ENCODE results near the gene TSSC4.
"Not testable (repeated sequence)": the region's sequence is repeated elsewhere in the genome, so short reads cannot be mapped to it uniquely, and the experiment has no call there.

Gene TSSC4

DNA sequence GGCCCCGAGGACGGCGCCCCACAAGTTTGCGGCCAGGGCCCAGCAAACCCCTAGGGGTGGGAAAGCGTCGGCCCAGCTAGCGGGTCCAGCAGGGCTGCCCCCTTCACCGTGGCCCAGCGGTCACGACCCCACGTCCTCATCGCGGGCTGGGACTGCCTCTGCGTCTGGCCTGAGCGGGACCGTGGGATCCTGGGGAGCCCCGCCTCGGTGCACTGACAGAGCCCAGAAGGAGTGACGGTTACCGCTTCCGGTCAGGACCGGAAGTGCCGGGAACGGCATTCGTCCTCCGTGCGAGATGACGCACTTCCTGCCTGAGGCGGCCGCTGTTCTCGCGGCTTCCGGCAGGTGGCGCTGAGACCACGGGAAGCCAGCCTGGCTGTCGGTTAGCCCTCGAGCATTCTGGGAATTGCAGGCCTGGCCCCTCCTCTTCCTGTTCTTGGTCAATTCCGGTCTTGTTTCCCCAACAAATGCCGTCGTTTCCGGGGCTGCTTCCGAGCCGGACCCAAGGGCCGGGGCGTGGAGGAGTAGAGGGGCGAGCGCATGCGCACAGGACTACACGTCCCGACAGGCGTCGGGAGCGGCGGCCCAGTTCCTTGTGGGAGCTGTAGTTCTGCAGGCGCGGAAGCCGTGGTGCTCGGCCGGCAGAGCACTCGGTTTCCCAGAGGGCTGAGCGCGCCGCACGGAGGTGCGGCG is at the start of gene TSSC4:
TSSC4 (plus strand) TSS at position 682 of the 693 bp plus-strand sequence. CDS start 1,884 bp downstream, outside the sequence.
- H3K36me3 Mint-ChIP-seq (ENCODE audit: low read depth), result peaks cover 15% of the 10 kb centered on the region

DNA sequence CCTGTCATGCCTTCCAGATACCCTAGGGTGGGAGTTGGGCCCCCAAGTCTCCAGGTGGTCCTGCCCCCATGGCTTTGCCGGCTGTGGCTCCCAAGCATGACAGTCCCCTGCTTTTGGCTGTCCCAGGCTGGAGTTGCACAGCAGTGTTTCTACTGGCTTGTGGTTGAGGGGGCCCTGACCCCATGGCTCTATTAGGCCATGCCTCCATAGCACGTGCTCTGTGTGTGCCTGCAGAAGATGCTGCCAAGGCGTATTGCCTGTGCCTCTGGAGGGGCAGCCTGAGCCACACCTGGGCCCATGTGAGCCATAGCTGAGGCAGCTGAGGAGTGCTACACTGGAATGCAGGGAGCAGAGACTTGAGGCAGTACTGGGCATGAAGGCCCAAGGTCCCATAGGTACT is 48.8 kb upstream of the TSSC4 start:
- Mint-ChIP-seq H3K4me3 (no peak overlapping the region), H3K9me3 (no peaks in the 10 kb centered on the region), H3K27me3 (ENCODE audit: low read depth) (no peaks in the 10 kb centered on the region), H3K4me1 (ENCODE audit: low read depth) (no peaks in the 10 kb centered on the region), H3K27ac (no peak overlapping the region), H3K36me3 (ENCODE audit: low read depth) (no peaks in the 10 kb centered on the region)
- DNase-seq (ENCODE audit: low spot score), result no peak

More for the DNA sequence above, at the start of gene TSSC4:
- Mint-ChIP-seq H3K9me3 (no peaks in the 10 kb centered on the region), H3K4me3 (peak within 1 kb of the TSS; percentile 86), H3K27ac (peak within 1 kb of the TSS; percentile 88), H3K27me3 (ENCODE audit: low read depth) (no peaks in the 10 kb centered on the region), H3K4me1 (ENCODE audit: low read depth) (peaks cover 6% of the 10 kb centered on the region)
- peak; percentile 100 for DNase-seq (ENCODE audit: low spot score)

DNA sequence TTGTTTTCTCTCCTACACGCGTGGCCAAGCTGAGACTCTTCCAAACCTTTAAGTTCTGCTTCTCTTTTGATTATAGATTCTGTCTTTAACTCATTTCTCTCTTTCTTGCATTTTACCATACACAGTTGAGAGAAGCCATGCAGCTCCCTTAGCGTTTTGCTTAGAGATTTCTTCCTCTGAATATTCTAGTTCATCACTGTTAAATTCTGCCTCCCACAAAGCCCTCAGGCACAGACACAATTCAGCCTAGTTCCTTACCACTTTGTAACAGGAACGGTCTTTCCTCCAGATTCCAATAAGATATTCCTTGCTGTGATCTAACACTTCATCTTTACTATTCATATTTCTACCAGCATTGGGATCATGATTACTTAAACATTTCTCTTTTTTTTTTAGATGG is 48.1 kb upstream of the TSSC4 start:
- no peaks in the 10 kb centered on the region for H3K27me3 Mint-ChIP-seq (ENCODE audit: low read depth)
- no peak for DNase-seq (ENCODE audit: low spot score)
- no peaks in the 10 kb centered on the region for H3K4me1 Mint-ChIP-seq (ENCODE audit: low read depth)
- H3K27ac Mint-ChIP-seq, result no peak overlapping the region
- no peak overlapping the region for H3K4me3 Mint-ChIP-seq
- no peaks in the 10 kb centered on the region for H3K9me3 Mint-ChIP-seq
- H3K36me3 Mint-ChIP-seq (ENCODE audit: low read depth), result no peaks in the 10 kb centered on the region

GRCh38 chr11:2355000-2355644 is 45.4 kb upstream of the TSSC4 start:
- Mint-ChIP-seq H3K9me3 (no peaks in the 10 kb centered on the region), H3K4me3 (no peak overlapping the region), H3K36me3 (ENCODE audit: low read depth) (no peaks in the 10 kb centered on the region), H3K4me1 (ENCODE audit: low read depth) (no peaks in the 10 kb centered on the region), H3K27ac (no peak overlapping the region), H3K27me3 (ENCODE audit: low read depth) (no peaks in the 10 kb centered on the region)
- no peak for DNase-seq (ENCODE audit: low spot score)

DNA sequence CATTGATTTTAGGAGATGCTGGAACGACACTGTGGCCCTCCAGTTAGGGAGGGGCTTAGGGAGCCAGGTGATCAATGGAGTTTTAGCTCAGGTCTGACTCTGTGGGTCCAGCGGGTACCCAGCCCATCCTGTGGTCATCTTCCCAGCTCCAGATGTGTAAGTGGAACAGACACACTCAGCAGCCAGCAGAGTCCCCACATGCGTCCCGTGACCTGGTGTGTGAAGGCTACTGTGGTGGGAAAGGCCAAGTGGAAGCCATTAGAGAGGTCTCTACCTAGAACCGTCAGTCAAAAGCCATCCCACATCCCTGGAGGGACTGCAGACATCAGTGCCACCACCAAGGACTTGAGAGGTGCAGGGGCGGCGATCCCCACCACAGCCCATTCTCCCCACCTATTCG is 43.3 kb upstream of the TSSC4 start:
- H3K9me3 Mint-ChIP-seq, result no peaks in the 10 kb centered on the region
- DNase-seq (ENCODE audit: low spot score), result no peak
- no peaks in the 10 kb centered on the region for H3K27me3 Mint-ChIP-seq (ENCODE audit: low read depth)
- no peak overlapping the region for H3K4me3 Mint-ChIP-seq
- no peak overlapping the region for H3K27ac Mint-ChIP-seq
- no peaks in the 10 kb centered on the region for H3K4me1 Mint-ChIP-seq (ENCODE audit: low read depth)
- no peaks in the 10 kb centered on the region for H3K36me3 Mint-ChIP-seq (ENCODE audit: low read depth)

GRCh38 chr11:2357651-2358050 is 42.9 kb upstream of the TSSC4 start:
- not testable (repeated sequence) for DNase-seq (ENCODE audit: low spot score); H3K36me3 Mint-ChIP-seq (ENCODE audit: low read depth); H3K27me3 Mint-ChIP-seq (ENCODE audit: low read depth); H3K27ac Mint-ChIP-seq; H3K9me3 Mint-ChIP-seq; H3K4me1 Mint-ChIP-seq (ENCODE audit: low read depth); H3K4me3 Mint-ChIP-seq

DNA sequence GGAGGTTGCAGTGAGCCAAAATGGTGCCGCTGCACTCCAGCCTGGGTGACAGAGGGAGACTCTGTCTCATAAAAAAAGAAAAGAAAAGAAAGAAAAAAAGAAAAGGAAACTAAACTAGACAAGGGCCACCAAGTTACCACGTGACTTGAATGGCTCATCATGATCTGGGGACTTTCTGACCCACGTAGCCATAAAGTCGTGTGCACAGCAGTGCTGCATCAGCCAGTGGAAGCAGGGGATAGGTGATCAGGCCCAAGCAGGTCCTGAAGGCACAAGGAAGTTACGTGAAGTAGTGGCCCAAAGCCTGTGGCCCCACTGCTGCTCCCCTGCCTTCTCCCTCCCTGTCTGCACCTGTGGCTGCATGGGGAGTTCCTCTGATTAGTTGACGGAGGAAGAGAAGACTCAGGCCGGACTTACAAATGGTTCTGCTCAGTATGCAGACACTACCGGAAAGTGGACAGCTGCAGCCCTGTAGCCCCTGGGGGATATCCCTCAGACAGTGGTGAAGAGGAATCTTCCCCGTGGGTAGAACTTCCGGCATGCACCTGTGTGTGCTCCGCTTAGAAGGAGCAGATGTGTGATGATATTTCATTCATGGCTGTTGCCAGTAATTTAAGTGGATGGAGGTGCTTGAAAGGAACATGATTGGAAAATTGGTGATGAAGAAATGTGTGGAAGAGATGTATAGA is 41.7 kb upstream of the TSSC4 start:
- Mint-ChIP-seq H3K4me3 (no peak overlapping the region), H3K27ac (no peak overlapping the region)

GRCh38 chr11:2359557-2359956 is 41.0 kb upstream of the TSSC4 start:
- Mint-ChIP-seq H3K36me3 (ENCODE audit: low read depth) (no peaks in the 10 kb centered on the region), H3K9me3 (no peaks in the 10 kb centered on the region), H3K4me3 (no peak overlapping the region), H3K27ac (no peak overlapping the region), H3K27me3 (ENCODE audit: low read depth) (no peaks in the 10 kb centered on the region), H3K4me1 (ENCODE audit: low read depth) (no peaks in the 10 kb centered on the region)
- DNase-seq (ENCODE audit: low spot score), result no peak

More for the DNA sequence above, 41.7 kb upstream of the TSSC4 start:
- DNase-seq (ENCODE audit: low spot score), result no peak
- no peaks in the 10 kb centered on the region for H3K9me3 Mint-ChIP-seq
- no peaks in the 10 kb centered on the region for H3K27me3 Mint-ChIP-seq (ENCODE audit: low read depth)
- no peaks in the 10 kb centered on the region for H3K4me1 Mint-ChIP-seq (ENCODE audit: low read depth)
- H3K36me3 Mint-ChIP-seq (ENCODE audit: low read depth), result no peaks in the 10 kb centered on the region

GRCh38 chr11:2360081-2360642 is 40.4 kb upstream of the TSSC4 start:
- no peak overlapping the region for H3K27ac Mint-ChIP-seq
- no peaks in the 10 kb centered on the region for H3K4me1 Mint-ChIP-seq (ENCODE audit: low read depth)

DNA sequence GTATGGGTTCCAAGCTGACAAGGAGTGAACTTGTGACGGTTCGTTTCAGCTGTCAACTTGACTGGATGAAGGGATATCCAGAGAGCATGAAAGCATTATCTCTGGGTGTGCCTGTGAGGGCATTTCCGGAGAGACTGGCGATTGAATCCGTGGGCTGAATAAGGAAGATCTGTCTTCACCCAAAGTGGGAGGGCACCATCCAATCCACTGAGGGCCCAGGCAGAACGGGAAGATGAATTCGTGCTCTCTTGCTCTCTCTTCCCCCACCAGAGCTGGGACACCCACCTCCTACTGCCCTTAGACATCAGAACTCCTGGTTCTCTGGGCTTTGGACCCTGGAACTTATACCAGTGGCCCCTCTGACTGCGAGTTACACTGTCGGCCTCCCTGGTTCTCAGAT is 39.0 kb upstream of the TSSC4 start:
- Mint-ChIP-seq H3K4me3 (no peak overlapping the region), H3K4me1 (ENCODE audit: low read depth) (no peaks in the 10 kb centered on the region), H3K27ac (no peak overlapping the region), H3K27me3 (ENCODE audit: low read depth) (no peaks in the 10 kb centered on the region), H3K36me3 (ENCODE audit: low read depth) (no peaks in the 10 kb centered on the region), H3K9me3 (no peaks in the 10 kb centered on the region)
- no peak for DNase-seq (ENCODE audit: low spot score)

More at GRCh38 chr11:2360081-2360642, 40.4 kb upstream of the TSSC4 start:
- no peaks in the 10 kb centered on the region for H3K9me3 Mint-ChIP-seq
- DNase-seq (ENCODE audit: low spot score), result no peak
- no peaks in the 10 kb centered on the region for H3K36me3 Mint-ChIP-seq (ENCODE audit: low read depth)
- no peaks in the 10 kb centered on the region for H3K27me3 Mint-ChIP-seq (ENCODE audit: low read depth)
- H3K4me3 Mint-ChIP-seq, result no peak overlapping the region

- Mint-ChIP-seq H3K9me3 (no peaks in the 10 kb centered on the region), H3K4me1 (ENCODE audit: low read depth) (no peaks in the 10 kb centered on the region), H3K36me3 (ENCODE audit: low read depth) (no peaks in the 10 kb centered on the region), H3K27ac (no peak overlapping the region), H3K4me3 (no peak overlapping the region), H3K27me3 (ENCODE audit: low read depth) (no peaks in the 10 kb centered on the region)
- no peak for DNase-seq (ENCODE audit: low spot score)
Measured at GRCh38 chr11:2362414-2362813, 38.1 kb upstream of the TSSC4 start.

DNA sequence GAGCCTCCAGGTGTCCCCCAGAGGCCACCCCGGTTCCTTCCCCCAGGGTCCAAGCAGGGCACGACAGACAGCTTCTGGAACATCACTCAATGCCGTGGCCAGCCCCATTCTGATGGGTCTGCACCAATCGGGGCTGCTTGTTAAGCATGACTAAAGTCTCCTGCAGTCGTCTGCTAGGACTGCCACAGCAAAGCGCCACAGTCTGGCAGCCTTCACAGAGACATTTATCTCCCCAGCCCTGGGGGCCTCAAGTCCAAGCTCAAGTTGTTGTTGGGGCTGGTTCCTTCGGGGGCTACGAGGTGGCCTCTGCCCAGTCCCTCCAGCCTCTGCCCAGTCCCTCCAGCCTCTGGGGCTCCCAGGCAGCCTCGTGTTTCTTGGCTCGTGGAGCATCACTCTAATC is 37.4 kb upstream of the TSSC4 start:
- H3K9me3 Mint-ChIP-seq, result no peaks in the 10 kb centered on the region
- DNase-seq (ENCODE audit: low spot score), result no peak
- H3K27me3 Mint-ChIP-seq (ENCODE audit: low read depth), result no peaks in the 10 kb centered on the region
- no peaks in the 10 kb centered on the region for H3K4me1 Mint-ChIP-seq (ENCODE audit: low read depth)
- H3K36me3 Mint-ChIP-seq (ENCODE audit: low read depth), result no peaks in the 10 kb centered on the region
- no peak overlapping the region for H3K4me3 Mint-ChIP-seq
- no peak overlapping the region for H3K27ac Mint-ChIP-seq

- Mint-ChIP-seq H3K27me3 (ENCODE audit: low read depth) (no peaks in the 10 kb centered on the region), H3K9me3 (no peaks in the 10 kb centered on the region), H3K4me1 (ENCODE audit: low read depth) (no peaks in the 10 kb centered on the region), H3K27ac (no peak overlapping the region), H3K36me3 (ENCODE audit: low read depth) (no peaks in the 10 kb centered on the region), H3K4me3 (no peak overlapping the region)
- no peak for DNase-seq (ENCODE audit: low spot score)
Measured at GRCh38 chr11:2363577-2364370, 36.8 kb upstream of the TSSC4 start.
